CD4-positive, alpha-beta T cell (primary cell): ENCODE measurements around the gene MBNL2. TPM values are rescaled to one million over a fixed set of nuclear protein-coding genes. Genes with fewer than 3 reads are reported as not detected.
A peak's percentile ranks its signal among the peaks of the same experiment; 100 is the strongest.

Experiments
- ATAC-seq: fragments of 200-7000 bp; cut with Tn5 transposase; one replicate; pipeline ENCODE4 v1.10.0; 2022; ENCODE audit warnings: mild to moderate bottlenecking; ENCODE audit not compliant: poor library complexity
- CTCF ChIA-PET: fragments of 350-600 bp; sonication (Branson Sonifier 250); formaldehyde crosslinking; loops from one replicate; lab custom pipeline; 2021; ENCODE audit warnings: antibody characterized with exemption, inconsistent platforms; lab: Charles Lee
- POLR2A ChIA-PET: fragments of 350-600 bp; sonication (Branson Sonifier 250); formaldehyde crosslinking; loops from one replicate; lab custom pipeline; 2021; ENCODE audit warnings: antibody characterized with exemption, inconsistent platforms; lab: Charles Lee
- DNase-seq, 14 experiments: peaks; one replicate each; pipeline ENCODE4 v3.0.0-alpha.2; 2013 to 2020; ENCODE audit warnings: mixed read lengths in 2 of 14
- H3K27ac ChIP-seq, 2 donors: one replicate each; pipeline versions ENCODE4 v1.5.1 to v1.7.0; 2013; ENCODE audit warnings: low read length in 2 of 2, low read depth in 1 of 2, mild to moderate bottlenecking in 1 of 2
- H3K27me3 ChIP-seq, 2 experiments: 1 replicate in 1 of 2; 2 replicates in 1 of 2; pipeline versions ENCODE4 v1.6.1 to v1.7.0; 2013; ENCODE audit warnings: low read length in 2 of 2, control low read depth in 1 of 2, mild to moderate bottlenecking in 1 of 2, moderate library complexity in 1 of 2; ENCODE audit not compliant: insufficient read depth in 2 of 2, control insufficient read depth in 1 of 2
- H3K36me3 ChIP-seq: one replicate; pipeline ENCODE4 v1.6.1; 2013; ENCODE audit warnings: low read length, control low read depth; ENCODE audit not compliant: insufficient read depth
- H3K4me1 ChIP-seq: one replicate; pipeline ENCODE4 v1.6.1; 2013; ENCODE audit warnings: low read length, control low read depth; ENCODE audit not compliant: insufficient read depth
- H3K4me3 ChIP-seq: one replicate; pipeline ENCODE4 v1.5.1; 2013; ENCODE audit warnings: mild to moderate bottlenecking, low read length, moderate library complexity
- H3K9me3 ChIP-seq, 2 experiments: 1 replicate in 1 of 2; 2 replicates in 1 of 2; pipeline versions ENCODE4 v1.6.1 to v1.7.0; 2013; ENCODE audit warnings: low read length in 2 of 2, mild to moderate bottlenecking in 2 of 2, control low read depth in 1 of 2, moderate library complexity in 1 of 2; ENCODE audit not compliant: control insufficient read depth in 1 of 2, insufficient read depth in 1 of 2
- H3K27ac Mint-ChIP-seq: one replicate; pipeline ENCODE4 v1.8.0; 2020; ENCODE audit warnings: mixed read lengths
- H3K27me3 Mint-ChIP-seq: one replicate; pipeline ENCODE4 v1.8.0; 2021; ENCODE audit warnings: mixed read lengths
- H3K36me3 Mint-ChIP-seq: one replicate; pipeline ENCODE4 v1.8.0; 2021; ENCODE audit warnings: low read depth, mixed read lengths
- H3K4me1 Mint-ChIP-seq: one replicate; pipeline ENCODE4 v1.8.0; 2021; ENCODE audit warnings: low read depth, mixed read lengths
- H3K4me3 Mint-ChIP-seq: one replicate; pipeline ENCODE4 v1.8.0; 2020; ENCODE audit warnings: mild to moderate bottlenecking, mixed read lengths
- H3K9me3 Mint-ChIP-seq: one replicate; pipeline ENCODE4 v1.8.0; 2020; ENCODE audit warnings: mixed read lengths
- CTCF ChIP-seq: fragments of 200-600 bp; IDR thresholded peaks from one replicate; pipeline ENCODE4 v1.8.0; 2022; ENCODE audit warnings: antibody characterized with exemption, mild to moderate bottlenecking
- intact Hi-C, 2 experiments: fragments of 100-400 bp; cut with DNase I in 1 of 2; cut with micrococcal nuclease in 1 of 2; formaldehyde crosslinking; loops; one replicate each; pipeline versions ENCODE4 v1.15.1 to v1.9.0; 2023 to 2025; cut with DNase I, micrococcal nuclease
- total RNA-seq, 174 experiments: library from RNA in 2 of 174; stranded (reverse) in 2 of 174; gene quantifications; one replicate each; pipeline ENCODE4 v1.2.3 and lab custom pipeline; 2021 to 2026

MBNL2 gene
- total RNA-seq, 2 experiments from 2014 or later: 35.9 to 36.0 TPM

GRCh38 chr13:97226788-97227627 is 4.9 kb downstream of the MBNL2 start:
- H3K27ac ChIP-seq: peak overlapping the region; percentile 77 to 81
- ATAC-seq (peak; percentile 39), DNase-seq (peak in 10 of 14 experiments; percentile 11 to 80 (median 41))
- no peaks in the 10 kb centered on the region for H3K27me3 Mint-ChIP-seq
- H3K36me3 Mint-ChIP-seq: peaks cover 42% of the 10 kb centered on the region
- no peaks in the 10 kb centered on the region for H3K27me3 ChIP-seq
- H3K4me1 Mint-ChIP-seq: peaks cover 74% of the 10 kb centered on the region
- ChIA-PET CTCF (interaction anchor here (0.7 to 1.6 kb wide), 4 partner anchors 12 to 118 kb away, joined by 4 to 10 read pairs (median 5); no protein-coding TSS in a partner anchor), POLR2A (interaction anchor here (0.7 to 6.8 kb wide), 6 partner anchors 12 to 207 kb away, joined by 3 to 91 read pairs (median 5); partner anchors contain the start of gene RAP2A)
- intact Hi-C loops: loop anchor here (2.0 to 10.0 kb wide), 5 partner anchors 115 to 1358 kb away; partner anchors contain the start of gene RAP2A (in 1 of the 2)
- peak overlapping the region; percentile 91 for H3K4me3 Mint-ChIP-seq
- H3K36me3 ChIP-seq: peaks cover 10% of the 10 kb centered on the region
- peak overlapping the region; percentile 89 for H3K27ac Mint-ChIP-seq
- H3K4me3 ChIP-seq: peak overlapping the region; percentile 46
- no peak for TF ChIP-seq CTCF
- H3K9me3 Mint-ChIP-seq: no peaks in the 10 kb centered on the region
- no peaks in the 10 kb centered on the region for H3K9me3 ChIP-seq
- H3K4me1 ChIP-seq: peaks cover 51% of the 10 kb centered on the region

- Mint-ChIP-seq H3K27ac (no peak overlapping the region), H3K4me1 (peaks cover 81% of the 10 kb centered on the region), H3K27me3 (no peaks in the 10 kb centered on the region), H3K4me3 (no peak overlapping the region), H3K9me3 (no peaks in the 10 kb centered on the region), H3K36me3 (peaks cover 42% of the 10 kb centered on the region)
- Histone ChIP-seq H3K9me3 (no peaks in the 10 kb centered on the region), H3K36me3 (peaks cover 14% of the 10 kb centered on the region), H3K27me3 (no peaks in the 10 kb centered on the region), H3K4me1 (peaks cover 48% of the 10 kb centered on the region), H3K27ac (no peak overlapping the region), H3K4me3 (no peak overlapping the region)
- TF ChIP-seq CTCF: no peak
- intact Hi-C loops: loop anchor here (5.0 to 10.0 kb wide), 4 partner anchors 117 to 1356 kb away; partner anchors contain the start of gene RAP2A (in 1 of the 2)
- no peak for ATAC-seq
- ChIA-PET POLR2A (no interaction called here), CTCF (interaction anchor here (1.2 to 1.6 kb wide), 2 partner anchors 12 to 119 kb away, joined by 4 read pairs; no protein-coding TSS in a partner anchor)
- DNase-seq: no peak
Observed at GRCh38 chr13:97228850-97229521, 6.9 kb downstream of the MBNL2 start.

GRCh38 chr13:97229699-97230098 is 7.6 kb downstream of the MBNL2 start:
- H3K27me3 Mint-ChIP-seq: no peaks in the 10 kb centered on the region
- H3K27ac Mint-ChIP-seq: no peak overlapping the region
- intact Hi-C loops: loop anchor here (5.0 to 10.0 kb wide), 4 partner anchors 117 to 1355 kb away; partner anchors contain the start of gene RAP2A (in 1 of the 2)
- DNase-seq: no peak
- no peak for ATAC-seq
- no peaks in the 10 kb centered on the region for H3K9me3 Mint-ChIP-seq
- H3K4me3 Mint-ChIP-seq: no peak overlapping the region
- CTCF ChIA-PET: no interaction called here
- Histone ChIP-seq H3K36me3 (peaks cover 14% of the 10 kb centered on the region), H3K9me3 (no peaks in the 10 kb centered on the region), H3K27me3 (no peaks in the 10 kb centered on the region), H3K4me3 (no peak overlapping the region), H3K27ac (no peak overlapping the region), H3K4me1 (peaks cover 45% of the 10 kb centered on the region)
- H3K4me1 Mint-ChIP-seq: peaks cover 85% of the 10 kb centered on the region
- peaks cover 45% of the 10 kb centered on the region for H3K36me3 Mint-ChIP-seq
- POLR2A ChIA-PET: no interaction called here
- no peak for TF ChIP-seq CTCF
